ENCODE data around the gene PLEKHA7. TPM values are rescaled to one million over a fixed set of nuclear protein-coding genes. Genes with fewer than 3 reads are reported as not detected.

Gene PLEKHA7, protein sequence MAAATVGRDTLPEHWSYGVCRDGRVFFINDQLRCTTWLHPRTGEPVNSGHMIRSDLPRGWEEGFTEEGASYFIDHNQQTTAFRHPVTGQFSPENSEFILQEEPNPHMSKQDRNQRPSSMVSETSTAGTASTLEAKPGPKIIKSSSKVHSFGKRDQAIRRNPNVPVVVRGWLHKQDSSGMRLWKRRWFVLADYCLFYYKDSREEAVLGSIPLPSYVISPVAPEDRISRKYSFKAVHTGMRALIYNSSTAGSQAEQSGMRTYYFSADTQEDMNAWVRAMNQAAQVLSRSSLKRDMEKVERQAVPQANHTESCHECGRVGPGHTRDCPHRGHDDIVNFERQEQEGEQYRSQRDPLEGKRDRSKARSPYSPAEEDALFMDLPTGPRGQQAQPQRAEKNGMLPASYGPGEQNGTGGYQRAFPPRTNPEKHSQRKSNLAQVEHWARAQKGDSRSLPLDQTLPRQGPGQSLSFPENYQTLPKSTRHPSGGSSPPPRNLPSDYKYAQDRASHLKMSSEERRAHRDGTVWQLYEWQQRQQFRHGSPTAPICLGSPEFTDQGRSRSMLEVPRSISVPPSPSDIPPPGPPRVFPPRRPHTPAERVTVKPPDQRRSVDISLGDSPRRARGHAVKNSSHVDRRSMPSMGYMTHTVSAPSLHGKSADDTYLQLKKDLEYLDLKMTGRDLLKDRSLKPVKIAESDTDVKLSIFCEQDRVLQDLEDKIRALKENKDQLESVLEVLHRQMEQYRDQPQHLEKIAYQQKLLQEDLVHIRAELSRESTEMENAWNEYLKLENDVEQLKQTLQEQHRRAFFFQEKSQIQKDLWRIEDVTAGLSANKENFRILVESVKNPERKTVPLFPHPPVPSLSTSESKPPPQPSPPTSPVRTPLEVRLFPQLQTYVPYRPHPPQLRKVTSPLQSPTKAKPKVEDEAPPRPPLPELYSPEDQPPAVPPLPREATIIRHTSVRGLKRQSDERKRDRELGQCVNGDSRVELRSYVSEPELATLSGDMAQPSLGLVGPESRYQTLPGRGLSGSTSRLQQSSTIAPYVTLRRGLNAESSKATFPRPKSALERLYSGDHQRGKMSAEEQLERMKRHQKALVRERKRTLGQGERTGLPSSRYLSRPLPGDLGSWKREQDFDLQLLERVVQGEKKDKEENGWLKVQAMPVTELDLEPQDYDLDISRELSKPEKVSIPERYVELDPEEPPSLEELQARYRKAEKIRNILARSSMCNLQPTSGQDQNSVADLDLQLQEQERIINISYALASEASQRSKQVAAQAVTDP
- total RNA-seq (2022; extraction: Qiagen RNA extraction; ENCODE audit: low read depth) = 40.4 to 48.5 TPM (median 46.8 TPM) in 5 replicates

GRCh38 chr11:17014321-17014832 lies at the start of gene PLEKHA7:
Gene PLEKHA7 (minus strand): TSS chr11:17014414. CDS start chr11:17014401, 13 bp downstream.

DNA sequence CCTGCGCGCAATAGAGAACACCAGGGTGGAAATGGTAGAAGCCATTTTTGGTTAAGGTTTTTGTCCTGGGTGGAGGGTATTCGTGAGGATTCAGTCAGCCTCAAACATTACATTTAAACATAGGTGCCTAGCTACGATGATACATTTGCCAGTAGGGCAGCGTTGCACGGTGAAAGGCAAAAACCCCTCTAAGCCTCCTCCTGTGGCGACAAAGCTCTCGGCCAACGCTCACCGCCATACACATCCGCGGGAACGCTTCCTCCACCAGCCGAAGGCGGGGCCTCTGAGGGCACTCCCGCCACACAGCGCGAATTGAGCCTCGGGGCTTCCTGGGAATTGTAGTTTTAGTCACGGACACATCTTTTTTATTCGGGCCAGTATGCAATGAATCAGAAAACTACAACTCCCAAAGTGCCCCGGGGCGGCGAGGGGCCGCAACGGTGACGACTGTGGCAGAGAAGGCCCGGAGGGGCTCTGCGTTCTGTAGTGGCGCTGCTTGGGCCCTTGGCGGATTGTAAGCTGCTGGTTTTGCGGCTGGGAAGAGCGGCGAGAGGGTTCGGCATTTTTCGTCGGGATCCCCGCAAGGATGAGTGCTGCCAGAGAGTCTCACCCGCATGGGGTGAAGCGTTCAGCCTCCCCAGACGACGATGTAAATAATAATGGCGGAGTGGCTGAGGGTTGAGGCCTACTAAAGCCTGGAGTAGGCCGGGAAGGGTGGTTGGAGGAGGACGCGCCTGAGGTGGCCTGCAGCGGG lies 275.8 kb downstream of the PLEKHA7 start, which contains the start of gene C11orf58:
Gene C11orf58 (plus strand): TSS at position 455 of the 754 bp plus-strand sequence. CDS start 132 bp downstream, at position 587.

Other genes with a start within 250 kb of the PLEKHA7 start
- gene RPS13, start 63.3 kb upstream of the PLEKHA7 start, total RNA-seq (2022; extraction: Qiagen RNA extraction; ENCODE audit: low read depth) = 1,590 to 2,158 TPM (median 1,640 TPM) in 5 replicates
- gene PIK3C2A, start 193.6 kb upstream of the PLEKHA7 start, total RNA-seq (2022; extraction: Qiagen RNA extraction; ENCODE audit: low read depth) = 8.7 to 19.8 TPM (median 15.4 TPM) in 5 replicates